Hepatocyte (in vitro differentiated cells): ENCODE measurements around the gene TEDC1. TPM values are rescaled to one million over a fixed set of nuclear protein-coding genes. Genes with fewer than 3 reads are reported as not detected.

Experiments
- DNase-seq: peaks from one replicate; pipeline ENCODE4 v3.0.0-alpha.2; 2016; ENCODE audit warnings: low spot score
- H2AFZ ChIP-seq: fragments of 200-600 bp; sonication (generic); 2 replicates; pipeline ENCODE4 v1.6.0; 2016; ENCODE audit warnings: antibody characterized with exemption, mild to moderate bottlenecking
- H3K27ac ChIP-seq: fragments of 200-600 bp; sonication (generic); 2 replicates; pipeline ENCODE4 v1.5.1; 2016; ENCODE audit warnings: mild to moderate bottlenecking
- H3K27me3 ChIP-seq: fragments of 200-600 bp; sonication (generic); 2 replicates; pipeline ENCODE4 v1.6.1; 2016
- H3K36me3 ChIP-seq: fragments of 200-600 bp; sonication (generic); replicated peaks from 2 replicates; pipeline ENCODE4 v1.5.1; 2016; ENCODE audit warnings: low read depth; ENCODE audit not compliant: insufficient read depth
- H3K4me1 ChIP-seq: fragments of 200-600 bp; sonication (generic); 2 replicates; pipeline ENCODE4 v1.5.1; 2016; ENCODE audit warnings: mild to moderate bottlenecking, moderate library complexity; ENCODE audit not compliant: insufficient read depth
- H3K4me2 ChIP-seq: fragments of 200-600 bp; sonication (generic); 2 replicates; pipeline ENCODE4 v1.6.0; 2016
- H3K4me3 ChIP-seq: fragments of 200-600 bp; sonication (generic); 2 replicates; pipeline ENCODE4 v1.5.1; 2016; ENCODE audit warnings: mild to moderate bottlenecking
- H3K79me2 ChIP-seq: fragments of 200-600 bp; sonication (generic); 2 replicates; pipeline ENCODE4 v1.6.0; 2017; ENCODE audit warnings: mild to moderate bottlenecking
- H3K9me2 ChIP-seq: fragments of 200-600 bp; sonication (generic); replicated peaks from 2 replicates; pipeline ENCODE4 v1.6.0; 2017; ENCODE audit warnings: mild to moderate bottlenecking; ENCODE audit not compliant: insufficient read depth
- H3K9me3 ChIP-seq: fragments of 200-600 bp; sonication (generic); 2 replicates; pipeline ENCODE4 v1.5.1; 2016; ENCODE audit warnings: low read depth, mild to moderate bottlenecking
- H4K20me1 ChIP-seq: fragments of 200-600 bp; sonication (generic); 2 replicates; pipeline ENCODE4 v1.6.0; 2016; ENCODE audit warnings: mild to moderate bottlenecking; ENCODE audit not compliant: insufficient read depth, poor library complexity, severe bottlenecking
- CTCF ChIP-seq: fragments of 200-600 bp; sonication (generic); IDR thresholded peaks from 2 replicates; pipeline ENCODE4 v1.5.1; 2016; ENCODE audit warnings: antibody characterized with exemption, mild to moderate bottlenecking; ENCODE audit not compliant: poor library complexity
- EZH2 ChIP-seq: fragments of 200-600 bp; sonication (generic); IDR thresholded peaks from 2 replicates; pipeline ENCODE4 v1.6.1; 2016; ENCODE audit warnings: antibody characterized with exemption, mild to moderate bottlenecking, borderline replicate concordance
- EZH2phosphoT487 ChIP-seq: fragments of 200-600 bp; sonication (generic); IDR thresholded peaks from one replicate; pipeline ENCODE4 v1.6.1; 2018; ENCODE audit warnings: antibody characterized with exemption, mild to moderate bottlenecking, low read depth, moderate library complexity; ENCODE audit not compliant: unreplicated experiment, severe bottlenecking
- WGBS: methylation state at CpG from one replicate; pipeline ENCODE4 v1.1.6; 2016; ENCODE audit warnings: low lambda C conversion rate; ENCODE audit errors: missing lambda C conversion rate; 5-methylcytosine and 5-hydroxymethylcytosine counted together
- polyA plus RNA-seq: library from polyadenylated mRNA; unstranded; fragments of >200 nt; fragmentation: Nextera tagmentation; extraction: Ambion mirVana; gene quantifications from 2 replicates; pipeline ENCODE4 v1.2.1, GENCODE V29; 2016
- total RNA-seq: library from RNA; depleted of rRNA; stranded (reverse); fragments of >200 nt; gene quantifications from 2 replicates; pipeline ENCODE4 v1.2.3, GENCODE V29; 2014

TEDC1 gene
- total and polyA plus RNA-seq, 2 experiments from 2014 or later = 3.9 to 4.9 TPM

- H3K79me2 ChIP-seq = no peaks in the 10 kb centered on the region
- no peak for DNase-seq
- no peak overlapping the region for H3K4me2 ChIP-seq
- H3K27ac ChIP-seq = no peak overlapping the region
- no peaks in the 10 kb centered on the region for H3K36me3 ChIP-seq
- no peaks in the 10 kb centered on the region for H3K4me1 ChIP-seq
- WGBS = 87% methylated on average over 21 of the region's 21 CpGs
- no peaks in the 10 kb centered on the region for H3K9me2 ChIP-seq
- no peak overlapping the region for H3K4me3 ChIP-seq
- no peaks in the 10 kb centered on the region for H3K27me3 ChIP-seq
- no peaks in the 10 kb centered on the region for H4K20me1 ChIP-seq
- no peak overlapping the region for H2AFZ ChIP-seq
- H3K9me3 ChIP-seq = no peaks in the 10 kb centered on the region
- no peak for TF ChIP-seq CTCF
- TF ChIP-seq EZH2phosphoT487 = no peak
- no peak for TF ChIP-seq EZH2
Measured at GRCh38 chr14:105500036-105500725, 9.1 kb downstream of the TEDC1 start.

GRCh38 chr14:105500726-105501101 lies 9.7 kb downstream of the TEDC1 start:
- TF ChIP-seq CTCF (no peak), EZH2phosphoT487 (no peak), EZH2 (no peak)
- no peak overlapping the region for H2AFZ ChIP-seq

GRCh38 chr14:105501504-105502291 lies 10.7 kb downstream of the TEDC1 start:
- Histone ChIP-seq H3K4me2 (no peak overlapping the region), H4K20me1 (no peaks in the 10 kb centered on the region), H3K27ac (no peak overlapping the region), H2AFZ (no peak overlapping the region), H3K9me3 (no peaks in the 10 kb centered on the region), H3K4me3 (no peak overlapping the region), H3K4me1 (no peaks in the 10 kb centered on the region), H3K36me3 (no peaks in the 10 kb centered on the region), H3K9me2 (no peaks in the 10 kb centered on the region), H3K79me2 (no peaks in the 10 kb centered on the region), H3K27me3 (no peaks in the 10 kb centered on the region)
- no peak for DNase-seq
- no peak for TF ChIP-seq CTCF
- no peak for TF ChIP-seq EZH2phosphoT487
- no peak for TF ChIP-seq EZH2
- 90% methylated on average over 13 of the region's 13 CpGs for WGBS

More at GRCh38 chr14:105500726-105501101, 9.7 kb downstream of the TEDC1 start:
- Histone ChIP-seq H3K27me3 (no peaks in the 10 kb centered on the region), H3K36me3 (no peaks in the 10 kb centered on the region), H3K79me2 (no peaks in the 10 kb centered on the region), H3K9me2 (no peaks in the 10 kb centered on the region), H3K27ac (no peak overlapping the region), H3K4me2 (no peak overlapping the region), H3K4me1 (no peaks in the 10 kb centered on the region), H4K20me1 (no peaks in the 10 kb centered on the region), H3K4me3 (no peak overlapping the region), H3K9me3 (no peaks in the 10 kb centered on the region)
- WGBS = 75% methylated on average over 10 of the region's 10 CpGs
- DNase-seq = no peak
